H1 (cell line): ENCODE results near the gene TSSC4. TPM values are rescaled to one million over a fixed set of nuclear protein-coding genes. Genes with fewer than 3 reads are reported as not detected.

ENCODE experiments used
- CHD7 ChIP-seq: fragments of 300-600 bp; sonication (generic); IDR thresholded peaks from 2 replicates; pipeline ENCODE4 v1.7.1; 2012; ENCODE audit warnings: low read length, moderate library complexity, mild to moderate bottlenecking, inconsistent platforms; ENCODE audit not compliant: insufficient replicate concordance
- RAD21 ChIP-seq, 2 experiments: IDR thresholded peaks in 1 of 2; conservative IDR thresholded peaks in 1 of 2; 2 replicates each; pipeline ENCODE4 v1.6.1; 2011; ENCODE audit warnings: low read depth in 2 of 2, low read length in 2 of 2, improper control_type of control experiment in 1 of 2, inconsistent platforms in 1 of 2, mild to moderate bottlenecking in 1 of 2, moderate library complexity in 1 of 2
- RFX5 ChIP-seq: IDR thresholded peaks from 2 replicates; pipeline ENCODE4 v1.6.1; 2011; ENCODE audit warnings: low read depth, low read length, improper control_type of control experiment, borderline replicate concordance
- SAP30 ChIP-seq: fragments of 300-600 bp; sonication (generic); IDR thresholded peaks from 2 replicates; pipeline ENCODE4 v1.7.1; 2012; ENCODE audit warnings: low read length, moderate library complexity, mild to moderate bottlenecking, inconsistent platforms; ENCODE audit not compliant: insufficient read depth, insufficient replicate concordance
- TAF7 ChIP-seq: optimal IDR thresholded peaks from 2 replicates; pipeline ENCODE3; 2011; ENCODE audit warnings: low read depth, mild to moderate bottlenecking, inconsistent platforms, low read length, moderate library complexity, borderline replicate concordance
- polyA plus RNA-seq, 7 experiments: library from polyadenylated mRNA; depleted of rRNA in 3 of 7; stranded (reverse) in 5 of 7; unstranded in 2 of 7; fragments of >200 nt in 5 of 7; fragments of 200-250 nt in 2 of 7; gene quantifications; 1 replicate in 5 of 7; 2 replicates in 1 of 7; 4 replicates in 1 of 7; pipeline versions ENCODE4 v1.2.1 to v1.2.3, GENCODE V29; 2011 to 2013; ENCODE audit warnings: missing spikeins in 2 of 7, mixed read lengths in 2 of 7
- total RNA-seq: library from RNA; stranded (reverse); fragmentation: NEBNext Ultra II Directional; extraction: Animal tissue kit (Norgen Biotek cat#: 25700); gene quantifications from 2 replicates; pipeline ENCODE4 v1.2.1, GENCODE V29; 2021

Gene TSSC4
- total and polyA plus RNA-seq, 2 of the 8 experiments (the other 6 are each of a cell fraction or from before 2014, with no cell fraction given): 34.0 to 39.3 TPM

GRCh38 chr11:2362414-2362813 lies 38.1 kb upstream of the TSSC4 start (continued):
- TF ChIP-seq CHD7 (no peak), RFX5 (no peak), SAP30 (no peak), TAF7 (no peak), RAD21 (IDR thresholded peaks at IDR 0.05 in 1 of 2, conservative IDR thresholded peaks at IDR 0.05 in 1 of 2; ENCODE audit: low read depth in 2 of 2, low read length in 2 of 2) (no peak)
